ENCODE measurements around the gene OR2A5. TPM values are rescaled to one million over a fixed set of nuclear protein-coding genes. Genes with fewer than 3 reads are reported as not detected.
"Not testable (repeated sequence)": the region's sequence is repeated elsewhere in the genome, so short reads cannot be mapped to it uniquely, and the experiment has no call there.

OR2A5 gene
- total RNA-seq, 2 experiments from 2014 or later = not detected

DNA sequence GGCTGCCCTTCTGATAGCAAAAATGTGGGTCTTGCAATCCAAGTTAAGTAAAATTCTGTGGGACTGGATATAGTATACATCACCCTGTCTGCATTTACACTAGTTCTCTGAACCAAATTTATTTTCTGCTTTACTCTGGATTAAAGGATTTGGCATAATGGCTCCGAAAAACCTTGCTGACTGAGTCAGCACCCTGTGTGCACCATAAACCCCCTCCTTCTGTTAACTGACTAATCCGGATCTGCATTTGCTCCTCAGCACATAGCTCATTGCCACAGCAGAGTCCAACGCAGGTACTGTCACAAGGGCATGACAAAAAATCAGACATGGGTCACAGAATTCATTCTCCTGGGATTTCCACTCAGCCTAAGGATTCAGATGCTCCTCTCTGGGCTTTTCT, 1.3 kb downstream of the OR2A5 start:
- CTCF ChIA-PET = no interaction called here
- DNase-seq = no peak
- Mint-ChIP-seq H3K9me3 (no peaks in the 10 kb centered on the region), H3K27ac (no peak overlapping the region), H3K27me3 (peaks cover 4% of the 10 kb centered on the region), H3K4me1 (no peaks in the 10 kb centered on the region), H3K4me3 (no peak overlapping the region), H3K36me3 (ENCODE audit: low read depth) (no peaks in the 10 kb centered on the region)
- POLR2A ChIA-PET = no interaction called here

DNA sequence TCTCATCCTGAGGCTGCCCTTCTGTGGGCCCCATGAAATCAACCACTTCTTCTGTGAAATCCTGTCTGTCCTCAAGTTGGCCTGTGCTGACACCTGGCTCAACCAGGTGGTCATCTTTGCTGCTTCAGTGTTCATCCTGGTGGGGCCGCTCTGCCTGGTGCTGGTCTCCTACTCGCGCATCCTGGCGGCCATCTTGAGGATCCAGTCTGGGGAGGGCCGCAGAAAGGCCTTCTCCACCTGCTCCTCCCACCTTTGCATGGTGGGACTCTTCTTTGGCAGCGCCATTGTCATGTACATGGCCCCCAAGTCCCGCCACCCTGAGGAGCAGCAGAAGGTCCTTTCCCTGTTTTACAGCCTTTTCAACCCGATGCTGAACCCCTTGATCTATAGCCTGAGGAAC, 2.1 kb downstream of the OR2A5 start:
- H3K36me3 Mint-ChIP-seq (ENCODE audit: low read depth); H3K4me1 Mint-ChIP-seq; H3K9me3 Mint-ChIP-seq; H3K27me3 Mint-ChIP-seq; CTCF ChIA-PET; POLR2A ChIA-PET; H3K4me3 Mint-ChIP-seq; H3K27ac Mint-ChIP-seq; DNase-seq: not testable (repeated sequence)

DNA sequence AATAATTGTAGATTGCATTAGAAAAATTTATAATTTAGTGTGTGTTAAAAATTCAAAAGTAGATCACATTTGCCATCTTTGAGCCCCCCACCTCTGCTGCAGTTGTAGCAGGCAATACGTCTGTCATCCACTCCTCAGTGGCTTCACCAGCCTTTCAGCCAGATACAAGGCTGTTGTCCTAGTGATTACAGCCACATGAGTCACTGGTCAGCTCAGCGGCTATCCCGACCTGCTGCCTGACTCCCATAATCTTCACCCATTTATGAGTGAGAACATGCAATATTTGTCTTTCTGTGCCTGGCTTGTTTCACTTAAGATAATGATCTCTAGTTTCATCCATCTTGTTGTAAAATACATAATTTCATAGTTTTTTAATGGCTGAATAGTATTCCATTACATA, 9.2 kb downstream of the OR2A5 start:
- POLR2A ChIA-PET = no interaction called here
- no peaks in the 10 kb centered on the region for H3K36me3 Mint-ChIP-seq (ENCODE audit: low read depth)
- H3K4me3 Mint-ChIP-seq = no peak overlapping the region
- no peaks in the 10 kb centered on the region for H3K4me1 Mint-ChIP-seq
- no peaks in the 10 kb centered on the region for H3K9me3 Mint-ChIP-seq
- no peak for DNase-seq
- CTCF ChIA-PET = no interaction called here
- H3K27ac Mint-ChIP-seq = no peak overlapping the region
- H3K27me3 Mint-ChIP-seq = peaks cover 2% of the 10 kb centered on the region

DNA sequence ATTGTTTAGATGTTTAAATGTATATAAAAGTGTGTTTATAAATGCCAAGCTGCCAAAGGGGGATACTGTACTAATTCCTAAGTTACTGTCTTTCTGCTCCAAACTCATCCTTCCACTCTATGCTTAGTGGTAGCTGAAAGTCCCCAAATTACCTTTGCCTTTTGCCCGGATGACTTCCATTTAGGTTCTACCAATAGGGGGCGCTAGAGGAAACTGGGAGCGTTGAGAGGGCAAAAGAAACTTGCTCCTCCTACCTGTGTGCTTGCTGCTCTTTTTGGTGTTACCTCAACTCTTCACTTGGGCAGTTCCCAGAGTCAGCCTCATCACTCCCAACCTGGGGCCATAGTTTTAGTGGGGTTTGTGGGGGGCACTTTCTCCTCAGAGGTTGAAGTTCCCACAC, 15.0 kb downstream of the OR2A5 start:
- Mint-ChIP-seq H3K27ac (no peak overlapping the region), H3K4me3 (no peak overlapping the region), H3K27me3 (peaks cover 14% of the 10 kb centered on the region), H3K36me3 (ENCODE audit: low read depth) (no peaks in the 10 kb centered on the region), H3K9me3 (no peaks in the 10 kb centered on the region), H3K4me1 (no peaks in the 10 kb centered on the region)
- ChIA-PET POLR2A (no interaction called here), CTCF (interaction anchor here (1.0 to 1.5 kb wide), 2 partner anchors 58 to 64 kb away, joined by 4 to 12 read pairs; no protein-coding TSS in a partner anchor)
- DNase-seq = no peak

DNA sequence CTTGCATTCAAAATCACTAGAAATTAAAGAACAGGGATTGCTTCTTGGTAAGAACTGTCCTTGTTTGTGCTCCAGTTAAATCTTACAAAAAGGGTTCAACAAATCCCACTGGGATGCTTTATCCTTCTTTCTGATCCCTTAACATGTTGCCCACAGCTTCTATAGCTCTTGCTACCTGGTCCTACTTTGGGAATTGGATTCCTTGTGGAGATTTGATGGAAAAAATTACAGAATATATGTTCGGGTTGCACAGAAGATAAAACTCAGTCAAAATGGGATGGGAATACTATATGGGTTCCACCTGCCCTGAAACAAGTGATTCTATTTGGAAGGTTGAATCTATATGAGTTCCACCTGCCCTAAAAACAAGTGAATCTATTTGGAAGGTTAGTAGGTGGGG, 20.8 kb downstream of the OR2A5 start, which contains the start of gene OR2A25:
Gene OR2A25, plus strand, starts transcription at position 301 of the 400 bp plus-strand sequence. CDS start 4,409 bp downstream, outside the sequence.
- DNase-seq = no peak
- Mint-ChIP-seq H3K4me1 (no peaks in the 10 kb centered on the region), H3K9me3 (no peaks in the 10 kb centered on the region), H3K27me3 (peaks cover 22% of the 10 kb centered on the region), H3K4me3 (no peak within 1 kb of the TSS), H3K27ac (no peak within 1 kb of the TSS), H3K36me3 (ENCODE audit: low read depth) (no peaks in the 10 kb centered on the region)
- CTCF ChIA-PET = no interaction called here
- POLR2A ChIA-PET = no interaction called here

DNA sequence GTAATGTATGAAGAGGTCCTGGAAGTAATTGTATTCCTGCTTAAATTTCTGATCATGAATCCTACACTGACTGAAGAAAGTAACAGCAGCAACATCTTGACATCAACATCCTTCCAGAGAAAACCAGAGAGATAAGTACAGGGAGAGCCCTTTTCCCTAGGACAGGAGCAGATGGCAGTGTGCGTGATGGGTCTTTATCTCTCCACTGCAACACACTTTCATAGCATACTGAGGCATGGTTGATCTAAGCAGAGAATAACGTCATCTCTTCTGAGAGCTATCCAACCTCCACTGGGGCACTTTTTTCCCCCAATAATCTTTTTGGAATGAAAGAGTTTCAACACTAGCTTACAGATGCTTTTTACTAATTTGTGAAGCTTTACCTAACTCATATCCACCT, 21.2 kb downstream of the OR2A5 start:
- H3K27ac Mint-ChIP-seq = no peak overlapping the region
- H3K9me3 Mint-ChIP-seq = no peaks in the 10 kb centered on the region
- no peaks in the 10 kb centered on the region for H3K36me3 Mint-ChIP-seq (ENCODE audit: low read depth)
- ChIA-PET POLR2A (no interaction called here), CTCF (no interaction called here)
- peaks cover 22% of the 10 kb centered on the region for H3K27me3 Mint-ChIP-seq
- H3K4me1 Mint-ChIP-seq = no peaks in the 10 kb centered on the region
- DNase-seq = no peak
- no peak overlapping the region for H3K4me3 Mint-ChIP-seq

DNA sequence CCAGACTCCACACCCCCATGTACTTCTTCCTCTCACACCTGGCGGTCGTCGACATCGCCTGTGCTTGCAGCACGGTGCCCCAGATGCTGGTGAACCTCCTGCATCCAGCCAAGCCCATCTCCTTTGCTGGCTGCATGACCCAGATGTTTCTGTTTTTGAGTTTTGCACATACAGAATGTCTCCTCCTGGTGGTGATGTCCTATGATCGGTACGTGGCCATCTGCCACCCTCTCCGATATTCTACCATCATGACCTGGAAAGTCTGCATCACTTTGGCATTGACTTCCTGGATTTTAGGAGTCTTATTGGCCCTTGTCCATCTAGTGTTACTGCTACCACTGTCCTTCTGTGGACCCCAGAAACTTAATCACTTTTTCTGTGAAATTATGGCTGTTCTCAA, 25.6 kb downstream of the OR2A5 start:
- Mint-ChIP-seq H3K4me1 (no peaks in the 10 kb centered on the region), H3K9me3 (no peaks in the 10 kb centered on the region), H3K27me3 (peaks cover 11% of the 10 kb centered on the region), H3K36me3 (ENCODE audit: low read depth) (no peaks in the 10 kb centered on the region), H3K27ac (no peak overlapping the region), H3K4me3 (no peak overlapping the region)
- DNase-seq = no peak
- ChIA-PET POLR2A (no interaction called here), CTCF (no interaction called here)

DNA sequence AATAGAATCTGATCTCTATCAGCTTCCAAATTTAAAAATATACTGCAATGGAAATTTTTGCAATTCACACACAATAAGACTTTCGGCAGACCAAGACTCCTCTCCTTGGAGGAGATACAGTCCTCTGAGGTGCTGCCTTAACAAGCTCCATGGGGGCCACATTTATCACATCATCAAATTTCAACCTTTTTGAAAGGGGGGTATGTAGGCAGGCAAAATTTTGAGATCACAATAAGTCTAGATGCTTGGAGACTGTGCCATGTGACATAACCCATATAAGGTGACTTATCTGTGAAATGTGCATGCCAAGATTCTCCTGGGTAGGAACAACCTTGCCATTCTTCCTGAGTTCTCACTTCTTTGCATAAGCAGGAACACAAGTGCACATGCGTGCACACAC, 37.2 kb downstream of the OR2A5 start, which contains the start of gene OR2A12:
Gene OR2A12, plus strand, starts transcription at position 301 of the 400 bp plus-strand sequence. CDS start 8,830 bp downstream, outside the sequence.
- POLR2A ChIA-PET = no interaction called here
- H3K4me3 Mint-ChIP-seq = no peak within 1 kb of the TSS

DNA sequence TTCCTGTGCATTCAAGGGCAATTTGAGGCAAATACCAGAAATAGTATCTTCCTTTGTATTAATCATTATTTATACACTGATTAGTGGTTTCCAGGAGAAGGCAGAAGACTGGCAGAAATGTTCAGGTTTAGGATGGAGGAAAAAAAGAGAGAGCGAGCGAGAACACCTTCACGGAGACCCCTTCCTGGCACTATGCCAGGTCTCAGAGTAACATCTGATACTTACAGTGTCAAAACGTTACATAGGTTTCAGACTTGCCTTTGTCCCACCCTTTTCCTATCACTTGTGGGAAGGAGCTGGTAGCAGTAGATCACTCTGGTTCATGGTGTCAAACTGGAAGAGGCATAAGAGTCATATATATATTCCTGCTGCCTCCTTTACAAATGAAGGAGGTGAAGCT, 38.0 kb downstream of the OR2A5 start:
- ChIA-PET POLR2A (no interaction called here), CTCF (no interaction called here)
- Mint-ChIP-seq H3K27ac (no peak overlapping the region), H3K36me3 (ENCODE audit: low read depth) (no peaks in the 10 kb centered on the region), H3K4me3 (no peak overlapping the region), H3K9me3 (no peaks in the 10 kb centered on the region), H3K27me3 (peaks cover 4% of the 10 kb centered on the region), H3K4me1 (no peaks in the 10 kb centered on the region)
- DNase-seq = no peak

More for the DNA sequence above, 37.2 kb downstream of the OR2A5 start, which contains the start of gene OR2A12:
- H3K27ac Mint-ChIP-seq = no peak within 1 kb of the TSS
- H3K9me3 Mint-ChIP-seq = no peaks in the 10 kb centered on the region
- H3K4me1 Mint-ChIP-seq = no peaks in the 10 kb centered on the region
- CTCF ChIA-PET = no interaction called here
- H3K36me3 Mint-ChIP-seq (ENCODE audit: low read depth) = no peaks in the 10 kb centered on the region
- no peak for DNase-seq
- H3K27me3 Mint-ChIP-seq = peaks cover 2% of the 10 kb centered on the region

DNA sequence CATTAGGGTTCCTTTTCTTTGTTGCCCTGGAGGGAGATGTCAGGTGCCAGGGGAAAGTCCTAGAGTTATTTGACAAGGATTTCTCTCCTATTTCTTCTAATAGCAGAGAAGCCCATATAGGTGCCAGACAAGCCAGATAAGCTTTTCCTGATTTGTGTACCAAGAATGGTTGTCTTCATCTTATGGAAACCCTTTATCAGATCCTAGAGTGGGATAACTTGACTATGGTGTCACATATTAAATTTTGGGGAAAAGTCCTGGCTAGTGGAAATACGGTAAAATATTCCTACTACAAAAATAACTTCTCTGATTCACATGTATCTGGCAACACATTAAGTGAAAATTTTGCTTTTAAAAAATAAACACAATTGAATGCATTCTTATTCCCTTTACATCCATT, 38.5 kb downstream of the OR2A5 start:
- Mint-ChIP-seq H3K4me3 (no peak overlapping the region), H3K36me3 (ENCODE audit: low read depth) (no peaks in the 10 kb centered on the region), H3K27ac (no peak overlapping the region), H3K9me3 (no peaks in the 10 kb centered on the region), H3K27me3 (peaks cover 4% of the 10 kb centered on the region), H3K4me1 (no peaks in the 10 kb centered on the region)
- ChIA-PET CTCF (no interaction called here), POLR2A (no interaction called here)
- DNase-seq = no peak

DNA sequence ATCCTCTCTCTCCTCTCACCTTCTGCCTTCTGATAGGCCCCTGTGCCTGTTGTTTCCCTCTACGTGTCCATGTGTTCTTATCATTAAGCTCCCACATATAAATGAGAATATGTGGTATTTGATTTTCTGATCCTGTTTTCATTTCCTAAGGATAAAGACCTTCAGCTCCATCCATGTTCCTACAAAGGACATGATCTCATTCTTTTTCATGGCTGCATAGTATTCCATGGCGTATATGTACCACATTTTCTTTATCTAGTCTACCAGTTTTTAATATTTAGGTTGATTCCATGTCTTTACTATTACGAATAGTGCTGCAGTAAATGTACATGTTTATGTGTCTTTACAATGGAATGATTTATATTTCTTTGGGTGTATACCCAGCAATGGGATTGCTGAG, 41.9 kb downstream of the OR2A5 start:
- ChIA-PET CTCF (no interaction called here), POLR2A (no interaction called here)
- DNase-seq = no peak

DNA sequence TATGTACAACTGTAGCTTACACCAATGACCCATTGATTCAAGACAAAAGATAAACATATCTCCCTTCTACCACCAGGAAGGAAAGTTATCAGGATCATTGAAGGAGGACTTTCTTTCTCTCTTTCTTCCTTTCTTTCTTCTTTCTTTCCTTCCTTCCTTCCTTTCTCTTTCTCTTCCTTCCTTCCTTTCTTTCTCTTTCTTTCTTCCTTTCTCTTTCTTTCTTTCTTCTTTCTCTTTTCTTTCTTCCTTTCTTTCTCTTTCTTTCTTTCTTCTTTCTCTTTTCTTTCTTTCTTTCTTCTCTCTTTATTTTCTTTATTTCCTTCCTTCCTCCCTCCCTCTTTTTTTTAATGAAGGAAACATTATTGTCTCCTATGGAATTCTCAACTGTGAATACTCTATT, 50.0 kb downstream of the OR2A5 start:
- Mint-ChIP-seq H3K9me3 (no peaks in the 10 kb centered on the region), H3K27ac (no peak overlapping the region), H3K27me3 (peaks cover 3% of the 10 kb centered on the region), H3K4me1 (no peaks in the 10 kb centered on the region), H3K36me3 (ENCODE audit: low read depth) (no peaks in the 10 kb centered on the region), H3K4me3 (no peak overlapping the region)
- no peak for DNase-seq
- ChIA-PET POLR2A (no interaction called here), CTCF (no interaction called here)

More for the DNA sequence above, 41.9 kb downstream of the OR2A5 start:
- Mint-ChIP-seq H3K36me3 (ENCODE audit: low read depth) (no peaks in the 10 kb centered on the region), H3K27me3 (peaks cover 4% of the 10 kb centered on the region), H3K27ac (no peak overlapping the region), H3K9me3 (no peaks in the 10 kb centered on the region), H3K4me3 (no peak overlapping the region), H3K4me1 (no peaks in the 10 kb centered on the region)

DNA sequence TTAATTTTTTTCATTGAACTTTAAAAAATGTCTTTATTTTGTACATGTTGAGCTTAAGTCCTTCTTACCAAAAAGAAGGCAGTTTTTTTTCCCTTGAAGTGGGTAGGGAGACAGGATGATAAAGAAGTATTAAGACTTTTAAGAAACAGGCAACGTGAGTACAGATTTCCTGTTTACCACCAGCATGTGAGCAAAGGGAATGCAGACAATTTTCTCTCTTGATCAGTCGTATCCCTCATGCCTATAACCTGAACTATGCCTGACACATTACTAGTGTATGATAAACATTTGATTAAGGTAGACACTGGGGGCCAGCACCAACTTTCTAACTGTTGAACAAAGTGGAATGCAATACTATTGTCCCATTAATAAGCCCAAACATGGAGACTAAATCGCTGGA, 51.9 kb downstream of the OR2A5 start:
- Mint-ChIP-seq H3K27me3 (peaks cover 4% of the 10 kb centered on the region), H3K27ac (no peak overlapping the region), H3K4me3 (no peak overlapping the region), H3K9me3 (no peaks in the 10 kb centered on the region), H3K4me1 (no peaks in the 10 kb centered on the region), H3K36me3 (ENCODE audit: low read depth) (no peaks in the 10 kb centered on the region)
- no peak for DNase-seq
- POLR2A ChIA-PET = no interaction called here
- CTCF ChIA-PET = no interaction called here

DNA sequence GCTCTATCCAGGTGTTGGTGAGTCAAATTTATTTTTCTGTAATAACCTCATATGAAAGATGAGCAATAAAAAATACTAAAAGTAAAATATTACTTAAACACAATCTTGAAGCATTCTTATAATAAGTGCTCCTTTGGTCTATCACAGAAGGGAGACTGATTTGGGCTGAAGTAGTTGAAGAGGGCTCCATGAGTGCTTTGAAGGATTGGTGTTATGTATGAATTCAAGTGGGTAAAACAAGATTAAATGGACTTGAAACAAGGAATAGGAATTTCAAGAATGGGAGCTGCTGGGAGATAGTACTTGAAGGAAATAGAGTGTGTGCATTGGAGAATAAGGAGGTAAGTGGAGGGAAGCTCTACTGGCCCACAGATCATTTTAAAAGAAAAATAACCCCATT, 53.3 kb downstream of the OR2A5 start:
- H3K27ac Mint-ChIP-seq = no peak overlapping the region
- H3K36me3 Mint-ChIP-seq (ENCODE audit: low read depth) = no peaks in the 10 kb centered on the region
- CTCF ChIA-PET = no interaction called here
- no peaks in the 10 kb centered on the region for H3K4me1 Mint-ChIP-seq
- peaks cover 7% of the 10 kb centered on the region for H3K27me3 Mint-ChIP-seq
- no peaks in the 10 kb centered on the region for H3K9me3 Mint-ChIP-seq
- H3K4me3 Mint-ChIP-seq = no peak overlapping the region
- DNase-seq = no peak
- POLR2A ChIA-PET = no interaction called here

DNA sequence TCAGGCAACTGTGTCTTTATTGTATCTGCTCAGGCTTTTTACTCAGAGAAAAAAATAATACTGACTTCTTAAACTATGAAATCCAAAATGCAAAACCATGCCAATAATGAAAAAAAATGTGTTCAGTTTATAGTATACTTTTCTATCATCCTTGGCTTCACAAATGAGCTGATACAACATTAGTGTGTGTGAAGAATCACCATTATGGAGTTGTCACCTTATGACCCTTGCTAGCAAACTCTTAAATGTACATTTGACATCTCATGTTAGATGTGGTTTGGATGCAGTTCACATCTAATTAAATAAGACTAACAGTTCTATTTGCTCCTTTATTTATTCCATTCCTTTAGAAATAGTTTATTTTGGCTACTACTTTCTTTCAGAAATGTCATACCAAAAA, 56.5 kb downstream of the OR2A5 start:
- Mint-ChIP-seq H3K27me3 (peaks cover 7% of the 10 kb centered on the region), H3K27ac (no peak overlapping the region), H3K4me1 (no peaks in the 10 kb centered on the region), H3K9me3 (no peaks in the 10 kb centered on the region), H3K4me3 (no peak overlapping the region), H3K36me3 (ENCODE audit: low read depth) (no peaks in the 10 kb centered on the region)
- ChIA-PET CTCF (no interaction called here), POLR2A (no interaction called here)
- no peak for DNase-seq
